Measurements from ENCODE around the gene LCE2C.
"Not testable (repeated sequence)": the region's sequence is repeated elsewhere in the genome, so short reads cannot be mapped to it uniquely, and the experiment has no call there.

LCE2C gene

GRCh38 chr1:152663098-152663497 is 12.0 kb upstream of the LCE2C start, which contains the start of gene LCE2D:
Gene LCE2D, plus strand, starts transcription at chr1:152663380. Its CDS starts 726 bp downstream, at chr1:152664106.
- no peak for TF ChIP-seq YY2 (tag by site-specific recombination; IDR thresholded peaks at IDR 0.05)
- no peak for TF ChIP-seq ZBTB6 (tag by site-specific recombination; IDR thresholded peaks at IDR 0.05)
- TF ChIP-seq ZNF501 (tag by site-specific recombination; IDR thresholded peaks at IDR 0.05): no peak
- no peak for TF ChIP-seq ZNF701 (tag by site-specific recombination; IDR thresholded peaks at IDR 0.05)
- no peak for TF ChIP-seq ZBTB49 (tag by site-specific recombination; IDR thresholded peaks at IDR 0.05; ENCODE audit: low read depth)
- no peak for TF ChIP-seq ZSCAN30 (tag by site-specific recombination; IDR thresholded peaks at IDR 0.05)
- TF ChIP-seq ZNF600 (tag by site-specific recombination; IDR thresholded peaks at IDR 0.05): no peak
- TF ChIP-seq OVOL3 (tag by site-specific recombination; IDR thresholded peaks at IDR 0.05): no peak
- TF ChIP-seq ZSCAN4 (tag by site-specific recombination; IDR thresholded peaks at IDR 0.05): no peak
- no peak for TF ChIP-seq ZNF366 (tag by site-specific recombination; conservative IDR thresholded peaks at IDR 0.05)
- TF ChIP-seq ZNF335 (tag by site-specific recombination; conservative IDR thresholded peaks at IDR 0.05): no peak
- no peak for TF ChIP-seq ZNF560 (tag by site-specific recombination; IDR thresholded peaks at IDR 0.05; ENCODE audit: borderline replicate concordance)
- no peak for TF ChIP-seq ZNF48 (tag by site-specific recombination; IDR thresholded peaks at IDR 0.05)
- no peak for TF ChIP-seq ZNF37A (tag by site-specific recombination; IDR thresholded peaks at IDR 0.05)
- TF ChIP-seq ZNF658 (tag by site-specific recombination; IDR thresholded peaks at IDR 0.05): no peak
- no peak for TF ChIP-seq ZSCAN18 (tag by site-specific recombination; IDR thresholded peaks at IDR 0.05)
- TF ChIP-seq ZNF768 (tag by site-specific recombination; IDR thresholded peaks at IDR 0.05): no peak
- TF ChIP-seq ZNF239 (tag by site-specific recombination; IDR thresholded peaks at IDR 0.05): no peak
- no peaks in the 10 kb centered on the region for H3K9me3 ChIP-seq (ENCODE audit: control insufficient read depth, insufficient read depth, low read depth, low read length)
- H3K4me3 ChIP-seq (ENCODE audit: low read depth, low read length): no peak within 1 kb of the TSS
- no peak within 1 kb of the TSS for H3K27ac ChIP-seq (ENCODE audit: extremely low read depth, low read depth, low read length)
- ChIA-PET CTCF (interaction anchor here (0.6 to 4.1 kb wide), 4 partner anchors 9 to 473 kb away, joined by 3 to 27 read pairs (median 4); no protein-coding TSS in a partner anchor), POLR2A (no interaction called here)
- no peaks in the 10 kb centered on the region for H3K36me3 ChIP-seq (ENCODE audit: control insufficient read depth in 2 of 2, insufficient read depth in 1 of 2, low read length in 2 of 2)
- no peaks in the 10 kb centered on the region for H3K4me1 ChIP-seq (ENCODE audit: control insufficient read depth, insufficient read depth, low read length)

- H3K9me3 ChIP-seq (ENCODE audit: control insufficient read depth, insufficient read depth, low read depth, low read length); H3K4me1 ChIP-seq (ENCODE audit: control insufficient read depth, insufficient read depth, low read length); H3K27ac ChIP-seq (ENCODE audit: extremely low read depth, low read depth, low read length); H3K36me3 ChIP-seq (ENCODE audit: control insufficient read depth in 2 of 2, insufficient read depth in 1 of 2, low read length in 2 of 2); H3K4me3 ChIP-seq (ENCODE audit: low read depth, low read length); POLR2A ChIA-PET: not testable (repeated sequence)
- CTCF ChIA-PET: interaction anchor here (4.1 kb wide), 1 partner anchor 12 kb away, joined by 27 read pairs; no protein-coding TSS in a partner anchor
- peak; percentile 67; the same call in 1 of the 2 replicates for TF ChIP-seq ZNF146 (tag by site-specific recombination; IDR thresholded peaks at IDR 0.05)
Measured at GRCh38 chr1:152666171-152666570, 8.9 kb upstream of the LCE2C start.

Measured in HEK293 (cell line).